VCaP (cell line): ENCODE measurements around the gene PLOD1.

Experiments used
- H3K27ac ChIP-seq: fragments of 450-650 bp; 2 replicates; pipeline ENCODE4 v1.5.1; 2017
- CTCF ChIP-seq: fragments of 450-650 bp; conservative IDR thresholded peaks from 2 replicates; pipeline ENCODE4 v1.5.1; 2017; ENCODE audit warnings: mild to moderate bottlenecking, moderate library complexity

Gene PLOD1

GRCh38 chr1:11960715-11961114 lies 26.2 kb downstream of the PLOD1 start:
- H3K27ac ChIP-seq: peak overlapping the region; percentile 69
- no peak for TF ChIP-seq CTCF

- TF ChIP-seq CTCF: no peak
- peak overlapping the region; percentile 69 for H3K27ac ChIP-seq
These were observed 26.7 kb downstream of the PLOD1 start for GRCh38 chr1:11961230-11961629.

GRCh38 chr1:11963622-11964021 lies 29.1 kb downstream of the PLOD1 start:
- TF ChIP-seq CTCF: no peak
- H3K27ac ChIP-seq: no peak overlapping the region

DNA sequence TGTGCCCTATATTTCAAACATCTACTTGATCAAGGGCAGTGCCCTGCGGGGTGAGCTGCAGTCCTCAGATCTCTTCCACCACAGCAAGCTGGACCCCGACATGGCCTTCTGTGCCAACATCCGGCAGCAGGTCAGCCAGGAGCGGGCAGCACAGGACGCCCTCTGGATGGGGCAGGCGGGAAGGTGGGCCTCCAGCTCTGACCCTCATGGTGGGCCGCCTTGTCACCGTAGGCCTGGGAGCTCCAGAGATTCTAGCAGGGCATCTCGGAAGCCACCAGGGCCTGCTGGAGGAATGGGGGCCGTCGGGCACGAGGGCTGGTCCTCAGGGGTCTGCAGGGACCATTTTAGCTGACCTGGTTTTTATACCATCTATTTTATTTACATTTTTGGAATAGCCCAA lies 30.1 kb downstream of the PLOD1 start:
- no peak for TF ChIP-seq CTCF
- H3K27ac ChIP-seq: no peak overlapping the region

DNA sequence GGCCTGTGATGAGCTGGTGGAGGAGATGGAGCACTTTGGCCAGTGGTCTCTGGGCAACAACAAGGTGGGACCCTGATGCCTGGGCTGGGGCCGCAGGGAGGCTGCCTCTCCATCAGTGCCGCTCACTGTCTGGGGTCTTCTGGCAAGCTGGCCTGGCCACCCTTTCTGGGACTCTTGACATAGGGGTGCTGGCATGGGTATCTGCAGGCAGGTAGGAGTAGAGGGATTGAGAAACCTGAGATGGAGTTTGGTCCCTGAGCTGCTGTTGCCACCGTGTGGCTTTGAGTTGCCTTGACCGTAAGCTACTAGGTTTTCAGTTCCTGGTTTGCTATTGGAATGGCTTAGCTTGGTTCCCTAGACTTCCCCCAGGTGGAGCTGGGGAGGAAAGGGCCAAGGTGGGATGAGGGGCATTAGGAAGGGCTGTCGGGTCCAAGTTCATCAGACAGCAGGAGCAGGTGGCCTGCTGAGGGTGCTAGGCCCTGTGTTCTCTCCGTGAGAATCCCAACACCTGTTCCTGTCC lies 32.6 kb downstream of the PLOD1 start:
- TF ChIP-seq CTCF: peak; percentile 72
- H3K27ac ChIP-seq: no peak overlapping the region

- peak overlapping the region; percentile 65; the same call in 1 of the 2 replicates for H3K27ac ChIP-seq
- TF ChIP-seq CTCF: no peak
These were observed 36.1 kb downstream of the PLOD1 start for GRCh38 chr1:11970441-11971185.

DNA sequence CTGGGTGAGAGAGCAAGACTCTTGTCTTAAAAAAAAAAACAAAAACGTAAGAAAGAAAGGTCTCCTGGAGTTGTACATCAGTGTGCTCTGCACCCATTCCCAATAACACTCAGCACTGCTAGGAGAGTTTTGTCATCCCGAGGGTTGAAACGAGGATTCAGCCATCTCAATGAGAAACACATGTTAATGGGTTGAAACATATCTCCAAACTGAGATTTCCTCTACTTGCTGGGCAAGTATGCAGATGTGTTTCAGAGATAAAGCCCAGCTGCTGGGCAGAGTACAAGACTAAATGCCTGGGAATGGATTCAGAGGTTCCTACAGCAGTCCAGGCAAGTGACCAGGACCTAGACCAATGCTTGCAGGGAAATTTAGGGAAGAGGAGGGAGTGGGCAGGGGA lies 43.1 kb downstream of the PLOD1 start:
- H3K27ac ChIP-seq: no peak overlapping the region
- no peak for TF ChIP-seq CTCF
